ENCODE measurements around the gene CTDSP2.

- TF ChIP-seq FOXM1 (IDR thresholded peaks at IDR 0.05; ENCODE audit: borderline replicate concordance) (no peak), SUZ12 (IDR thresholded peaks at IDR 0.05) (no peak), HDGF (IDR thresholded peaks at IDR 0.05; ENCODE audit: borderline replicate concordance) (no peak)
Measured at GRCh38 chr12:57811028-57811755, 35.3 kb downstream of the CTDSP2 start.
